Activated T-cell treated with anti-CD3 and anti-CD28 coated beads for 24 hours (primary cell): ENCODE data around the gene TFAP2C.
"Not testable (repeated sequence)": the region's sequence is repeated elsewhere in the genome, so short reads cannot be mapped to it uniquely, and the experiment has no call there.

ENCODE experiments used
- DNase-seq: peaks from one replicate; pipeline ENCODE4 v3.0.0-alpha.2; 2020; ENCODE audit warnings: low read depth

TFAP2C gene

GRCh38 chr20:56617489-56617888 lies 11.6 kb upstream of the TFAP2C start:
- DNase-seq: no peak

GRCh38 chr20:56621730-56622129 lies 7.4 kb upstream of the TFAP2C start:
- no peak for DNase-seq

- DNase-seq: not testable (repeated sequence)
Measured at GRCh38 chr20:56623930-56624329, 5.2 kb upstream of the TFAP2C start.

- DNase-seq: no peak
Measured at GRCh38 chr20:56624786-56625681, 4.1 kb upstream of the TFAP2C start.

GRCh38 chr20:56625837-56626236 lies 3.3 kb upstream of the TFAP2C start:
- DNase-seq: no peak

- no peak for DNase-seq
Measured at GRCh38 chr20:56626367-56627121, 2.6 kb upstream of the TFAP2C start.

- no peak for DNase-seq
Measured at GRCh38 chr20:56627122-56628014, 1.7 kb upstream of the TFAP2C start.

- DNase-seq: no peak
Measured at GRCh38 chr20:56628015-56628872, 862 bp upstream of the TFAP2C start.

GRCh38 chr20:56629464-56630085 lies 469 bp downstream of the TFAP2C start:
- DNase-seq: no peak

- no peak for DNase-seq
Measured at GRCh38 chr20:56630086-56630493, 984 bp downstream of the TFAP2C start.

GRCh38 chr20:56630506-56631317 lies 1.6 kb downstream of the TFAP2C start:
- no peak for DNase-seq

GRCh38 chr20:56631318-56631989 lies 2.3 kb downstream of the TFAP2C start:
- no peak for DNase-seq

GRCh38 chr20:56631990-56632327 lies 2.9 kb downstream of the TFAP2C start:
- no peak for DNase-seq

- no peak for DNase-seq
Measured at GRCh38 chr20:56634307-56634706, 5.2 kb downstream of the TFAP2C start.

- no peak for DNase-seq
Measured at GRCh38 chr20:56634735-56635385, 5.8 kb downstream of the TFAP2C start.

- no peak for DNase-seq
Measured at GRCh38 chr20:56636716-56637115, 7.6 kb downstream of the TFAP2C start.

GRCh38 chr20:56637576-56637975 lies 8.5 kb downstream of the TFAP2C start:
- DNase-seq: no peak

- DNase-seq: no peak
Measured at GRCh38 chr20:56646599-56646998, 17.5 kb downstream of the TFAP2C start.

GRCh38 chr20:56653211-56653610 lies 24.1 kb downstream of the TFAP2C start:
- no peak for DNase-seq
